RWPE2 (cell line): Measurements from ENCODE around the gene CEP128.

Source experiments
- ATAC-seq: fragments of 200-7000 bp; cut with Tn5 transposase; 3 replicates; pipeline ENCODE4 v1.9.1; 2021; ENCODE audit warnings: low read depth
- DNase-seq: peaks from one replicate; pipeline ENCODE4 v3.0.0-alpha.2; 2020; ENCODE audit warnings: low spot score
- H3K27ac ChIP-seq: fragments of 450-650 bp; 2 replicates; pipeline ENCODE4 v1.5.1; 2017; ENCODE audit warnings: mild to moderate bottlenecking; ENCODE audit not compliant: poor library complexity, severe bottlenecking
- H3K27me3 ChIP-seq: fragments of 250-450 bp; sonication (Bioruptor Pico); 2 replicates; pipeline ENCODE4 v1.5.1; 2021; ENCODE audit warnings: mild to moderate bottlenecking, moderate library complexity; ENCODE audit not compliant: insufficient read depth, poor library complexity, severe bottlenecking
- H3K36me3 ChIP-seq: fragments of 250-450 bp; sonication (Bioruptor Pico); 2 replicates; pipeline ENCODE4 v1.5.1; 2020; ENCODE audit warnings: low read depth, mild to moderate bottlenecking, moderate library complexity
- H3K4me1 ChIP-seq: fragments of 250-450 bp; sonication (Bioruptor Pico); 2 replicates; pipeline ENCODE4 v1.5.1; 2021; ENCODE audit warnings: mild to moderate bottlenecking, moderate library complexity; ENCODE audit not compliant: insufficient read depth, poor library complexity, severe bottlenecking
- H3K4me3 ChIP-seq: fragments of 250-450 bp; sonication (Bioruptor Pico); 2 replicates; pipeline ENCODE4 v1.5.1; 2021; ENCODE audit warnings: mild to moderate bottlenecking, moderate library complexity; ENCODE audit not compliant: severe bottlenecking
- H3K9me3 ChIP-seq: fragments of 250-450 bp; sonication (Bioruptor Pico); 2 replicates; pipeline ENCODE4 v1.5.1; 2021; ENCODE audit warnings: mild to moderate bottlenecking, moderate library complexity; ENCODE audit not compliant: severe bottlenecking
- TF ChIP-seq, protein P1 (sequence below): fragments of 450-650 bp; IDR thresholded peaks from one replicate; pipeline ENCODE4 v1.5.1; 2017; ENCODE audit warnings: mild to moderate bottlenecking, moderate library complexity; ENCODE audit not compliant: poor library complexity, severe bottlenecking

CEP128 gene

GRCh38 chr14:80538633-80539375, 402.7 kb downstream of the CEP128 start:
- Histone ChIP-seq H3K27me3 (no peaks in the 10 kb centered on the region), H3K27ac (no peak overlapping the region), H3K36me3 (no peaks in the 10 kb centered on the region), H3K9me3 (no peaks in the 10 kb centered on the region), H3K4me3 (no peak overlapping the region), H3K4me1 (no peaks in the 10 kb centered on the region)
- TF ChIP-seq, protein P1, sequence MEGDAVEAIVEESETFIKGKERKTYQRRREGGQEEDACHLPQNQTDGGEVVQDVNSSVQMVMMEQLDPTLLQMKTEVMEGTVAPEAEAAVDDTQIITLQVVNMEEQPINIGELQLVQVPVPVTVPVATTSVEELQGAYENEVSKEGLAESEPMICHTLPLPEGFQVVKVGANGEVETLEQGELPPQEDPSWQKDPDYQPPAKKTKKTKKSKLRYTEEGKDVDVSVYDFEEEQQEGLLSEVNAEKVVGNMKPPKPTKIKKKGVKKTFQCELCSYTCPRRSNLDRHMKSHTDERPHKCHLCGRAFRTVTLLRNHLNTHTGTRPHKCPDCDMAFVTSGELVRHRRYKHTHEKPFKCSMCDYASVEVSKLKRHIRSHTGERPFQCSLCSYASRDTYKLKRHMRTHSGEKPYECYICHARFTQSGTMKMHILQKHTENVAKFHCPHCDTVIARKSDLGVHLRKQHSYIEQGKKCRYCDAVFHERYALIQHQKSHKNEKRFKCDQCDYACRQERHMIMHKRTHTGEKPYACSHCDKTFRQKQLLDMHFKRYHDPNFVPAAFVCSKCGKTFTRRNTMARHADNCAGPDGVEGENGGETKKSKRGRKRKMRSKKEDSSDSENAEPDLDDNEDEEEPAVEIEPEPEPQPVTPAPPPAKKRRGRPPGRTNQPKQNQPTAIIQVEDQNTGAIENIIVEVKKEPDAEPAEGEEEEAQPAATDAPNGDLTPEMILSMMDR: no peak
- ATAC-seq: no peak
- DNase-seq: no peak

DNA sequence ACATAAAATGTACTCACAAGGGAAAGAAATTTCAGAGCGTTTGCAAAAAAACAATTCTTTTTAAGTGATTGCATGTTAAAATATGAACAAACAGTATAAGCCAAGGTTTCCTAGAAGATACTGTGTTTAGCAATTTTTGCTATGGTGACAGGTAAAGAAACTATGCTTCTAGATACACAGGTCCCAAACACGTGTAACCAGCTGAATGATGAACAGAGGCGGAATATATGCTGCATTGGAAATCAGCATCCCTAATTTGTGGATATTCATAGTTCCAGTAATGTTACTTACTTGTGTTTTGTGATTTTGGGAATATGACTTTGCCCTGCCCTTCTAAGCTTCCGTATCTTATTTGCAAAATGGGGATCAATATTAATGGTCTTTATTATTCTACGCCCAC, 403.9 kb downstream of the CEP128 start:
- DNase-seq (no peak), ATAC-seq (no peak)
- no peaks in the 10 kb centered on the region for H3K36me3 ChIP-seq
- H3K27me3 ChIP-seq: no peaks in the 10 kb centered on the region
- H3K4me3 ChIP-seq: no peak overlapping the region
- no peak overlapping the region for H3K27ac ChIP-seq
- TF ChIP-seq, protein P1: no peak
- no peaks in the 10 kb centered on the region for H3K9me3 ChIP-seq
- no peaks in the 10 kb centered on the region for H3K4me1 ChIP-seq

DNA sequence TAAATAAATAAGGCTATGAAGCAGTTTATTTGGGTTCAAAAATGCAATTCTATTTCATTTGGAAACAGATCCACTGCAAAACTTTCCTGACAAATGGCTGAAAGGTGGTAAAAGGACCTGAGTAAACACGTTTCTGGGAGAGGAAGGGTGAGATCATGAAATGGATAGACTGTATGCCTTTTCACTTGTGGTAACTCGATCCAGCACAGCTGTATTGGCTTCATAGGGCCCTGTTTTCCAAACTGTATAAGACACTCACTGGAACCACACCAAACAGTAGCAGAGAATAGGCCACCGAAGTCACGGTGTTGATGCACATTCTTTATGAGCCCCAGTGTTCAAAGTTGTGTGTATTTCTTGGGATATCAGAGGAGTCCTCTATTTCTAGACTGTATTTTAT, 405.1 kb downstream of the CEP128 start:
- no peak for ATAC-seq
- Histone ChIP-seq H3K4me1 (no peaks in the 10 kb centered on the region), H3K4me3 (no peak overlapping the region), H3K27ac (no peak overlapping the region), H3K27me3 (no peaks in the 10 kb centered on the region), H3K9me3 (no peaks in the 10 kb centered on the region), H3K36me3 (no peaks in the 10 kb centered on the region)
- no peak for DNase-seq
- TF ChIP-seq, protein P1: no peak

DNA sequence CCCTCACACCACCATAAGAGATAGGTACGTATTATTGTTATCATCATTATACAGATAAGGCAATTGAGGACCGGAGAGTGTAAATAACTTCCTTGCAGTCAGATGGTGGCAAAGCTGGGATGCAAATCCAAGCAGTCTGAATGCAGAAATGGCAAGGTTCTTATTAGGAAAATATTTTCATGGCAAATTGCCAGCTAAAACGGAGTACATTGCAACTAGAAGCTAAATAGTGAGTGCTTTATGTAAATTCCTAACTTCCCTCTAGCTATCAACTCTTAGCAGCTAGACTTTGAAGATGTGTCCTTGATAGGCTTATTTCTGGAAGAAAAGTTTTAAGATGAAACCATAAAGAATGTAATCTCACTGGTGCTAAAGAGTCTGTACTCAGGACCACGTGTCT, 406.4 kb downstream of the CEP128 start:
- H3K27me3 ChIP-seq: no peaks in the 10 kb centered on the region
- no peaks in the 10 kb centered on the region for H3K4me1 ChIP-seq
- no peak for DNase-seq
- ATAC-seq: no peak
- TF ChIP-seq, protein P1: no peak
- H3K4me3 ChIP-seq: no peak overlapping the region
- H3K36me3 ChIP-seq: peaks cover 6% of the 10 kb centered on the region
- no peaks in the 10 kb centered on the region for H3K9me3 ChIP-seq
- H3K27ac ChIP-seq: no peak overlapping the region

GRCh38 chr14:80523518-80524117, 417.9 kb downstream of the CEP128 start:
- DNase-seq (no peak), ATAC-seq (peak; percentile 72)
- H3K4me3 ChIP-seq: no peak overlapping the region
- peaks cover 24% of the 10 kb centered on the region for H3K36me3 ChIP-seq
- H3K9me3 ChIP-seq: no peaks in the 10 kb centered on the region
- no peaks in the 10 kb centered on the region for H3K4me1 ChIP-seq
- H3K27me3 ChIP-seq: no peaks in the 10 kb centered on the region
- TF ChIP-seq, protein P1: no peak
- H3K27ac ChIP-seq: no peak overlapping the region
